SU-DHL-6 (cell line): Measurements from ENCODE around the gene CLUH.
"Not testable (repeated sequence)": the region's sequence is repeated elsewhere in the genome, so short reads cannot be mapped to it uniquely, and the experiment has no call there.

Source experiments
- H2AFZ ChIP-seq: fragments of 200-600 bp; sonication (generic); 2 replicates; pipeline ENCODE4 v1.6.1; 2014; ENCODE audit warnings: low read depth, mild to moderate bottlenecking, moderate library complexity, mixed read lengths, antibody characterized with exemption, low read length; ENCODE audit not compliant: severe bottlenecking
- H3F3A ChIP-seq: fragments of 200-600 bp; shearing (Covaris generic); 2 replicates; pipeline ENCODE4 v1.6.0; 2016; ENCODE audit warnings: antibody characterized with exemption, mild to moderate bottlenecking; ENCODE audit not compliant: insufficient read depth
- H3K27ac ChIP-seq: fragments of 200-600 bp; sonication (generic); 2 replicates; pipeline ENCODE4 v1.5.1; 2016; ENCODE audit warnings: low read depth, mild to moderate bottlenecking, low read length, moderate library complexity, mixed read lengths
- H3K27me3 ChIP-seq: fragments of 200-600 bp; sonication (generic), shearing (Covaris generic); 2 replicates; pipeline ENCODE4 v1.6.0; 2014; ENCODE audit warnings: mild to moderate bottlenecking, low read length
- H3K36me3 ChIP-seq: fragments of 200-600 bp; sonication (generic); 2 replicates; pipeline ENCODE4 v1.6.1; 2014; ENCODE audit warnings: mild to moderate bottlenecking, low read length, mixed read lengths
- H3K4me2 ChIP-seq: fragments of 300-600, 200-600 bp; shearing (Covaris generic), sonication (generic); 2 replicates; pipeline ENCODE4 v1.6.0; 2014; ENCODE audit warnings: low read length, low read depth, mild to moderate bottlenecking; ENCODE audit not compliant: poor library complexity, severe bottlenecking
- H3K4me3 ChIP-seq: fragments of 200-600 bp; sonication (generic); 2 replicates; pipeline ENCODE4 v1.5.1; 2014; ENCODE audit warnings: antibody characterized with exemption, low read length, mild to moderate bottlenecking, mixed read lengths; ENCODE audit not compliant: insufficient read depth, poor library complexity, severe bottlenecking
- H3K79me2 ChIP-seq: fragments of 200-600 bp; sonication (generic); 2 replicates; pipeline ENCODE4 v1.6.1; 2014; ENCODE audit warnings: mild to moderate bottlenecking, low read length, moderate library complexity; ENCODE audit not compliant: insufficient read depth
- H3K9ac ChIP-seq: fragments of 200-600 bp; sonication (generic); 2 replicates; pipeline ENCODE4 v1.7.0; 2014; ENCODE audit warnings: mild to moderate bottlenecking, low read length
- H3K9me2 ChIP-seq: fragments of 200-600 bp; sonication (generic); replicated peaks from 2 replicates; pipeline ENCODE4 v1.6.1; 2014; ENCODE audit warnings: low read length; ENCODE audit not compliant: insufficient read depth
- H3K9me3 ChIP-seq: fragments of 200-600 bp; sonication (generic); 2 replicates; pipeline ENCODE4 v1.6.1; 2014; ENCODE audit warnings: low read length, mixed read lengths; ENCODE audit not compliant: insufficient read depth
- H4K20me1 ChIP-seq: fragments of 200-600 bp; sonication (generic); 2 replicates; pipeline ENCODE4 v1.6.1; 2014; ENCODE audit warnings: low read depth, mild to moderate bottlenecking, antibody characterized with exemption, low read length, moderate library complexity, mixed read lengths
- EZH2phosphoT487 ChIP-seq: fragments of 200-600 bp; sonication (generic), shearing (Covaris generic); conservative IDR thresholded peaks from 2 replicates; pipeline ENCODE4 v1.6.1; 2018; ENCODE audit warnings: mild to moderate bottlenecking, antibody characterized with exemption, low read length, moderate library complexity, mixed read lengths
- TF ChIP-seq, protein P1 (sequence below): fragments of 200-600 bp; sonication (generic); IDR thresholded peaks from one replicate; pipeline ENCODE4 v1.5.1; 2017; ENCODE audit warnings: antibody characterized with exemption, mild to moderate bottlenecking, low read length, moderate library complexity; ENCODE audit not compliant: insufficient read depth, poor library complexity, severe bottlenecking

CLUH gene

DNA sequence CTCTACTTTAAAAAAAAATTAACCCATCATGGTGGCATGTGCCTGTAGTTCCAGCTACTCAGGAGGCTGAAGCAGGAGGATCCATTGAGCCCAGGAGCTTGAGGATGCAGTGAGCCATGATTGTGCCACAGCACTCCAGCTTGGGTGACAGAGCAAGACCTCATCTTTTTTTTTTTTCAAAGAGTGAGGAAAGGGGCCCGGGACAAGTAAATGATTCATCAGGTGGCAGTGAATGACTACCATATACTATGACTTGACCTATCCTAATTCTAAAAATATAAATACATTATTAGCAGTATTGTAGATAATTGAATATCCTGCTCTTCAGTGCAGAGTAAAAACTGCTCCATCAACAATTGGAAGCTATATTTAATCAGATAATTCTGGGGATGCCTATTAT, 55.3 kb downstream of the CLUH start:
- Histone ChIP-seq H3K9ac (no peak overlapping the region), H4K20me1 (peaks cover 13% of the 10 kb centered on the region), H3K4me2 (no peak overlapping the region), H3K9me2 (no peaks in the 10 kb centered on the region), H3K36me3 (peaks cover 12% of the 10 kb centered on the region; the same call in 1 of the 2 replicates), H3K27me3 (no peaks in the 10 kb centered on the region), H2AFZ (no peak overlapping the region), H3K79me2 (peaks cover 95% of the 10 kb centered on the region), H3K27ac (no peak overlapping the region), H3F3A (0 out of 2 replicates have a peak, but pooled peaks cover 5% of the 10 kb centered on the region), H3K4me3 (no peak overlapping the region), H3K9me3 (no peaks in the 10 kb centered on the region)
- TF ChIP-seq EZH2phosphoT487, result no peak
- TF ChIP-seq, protein P1, sequence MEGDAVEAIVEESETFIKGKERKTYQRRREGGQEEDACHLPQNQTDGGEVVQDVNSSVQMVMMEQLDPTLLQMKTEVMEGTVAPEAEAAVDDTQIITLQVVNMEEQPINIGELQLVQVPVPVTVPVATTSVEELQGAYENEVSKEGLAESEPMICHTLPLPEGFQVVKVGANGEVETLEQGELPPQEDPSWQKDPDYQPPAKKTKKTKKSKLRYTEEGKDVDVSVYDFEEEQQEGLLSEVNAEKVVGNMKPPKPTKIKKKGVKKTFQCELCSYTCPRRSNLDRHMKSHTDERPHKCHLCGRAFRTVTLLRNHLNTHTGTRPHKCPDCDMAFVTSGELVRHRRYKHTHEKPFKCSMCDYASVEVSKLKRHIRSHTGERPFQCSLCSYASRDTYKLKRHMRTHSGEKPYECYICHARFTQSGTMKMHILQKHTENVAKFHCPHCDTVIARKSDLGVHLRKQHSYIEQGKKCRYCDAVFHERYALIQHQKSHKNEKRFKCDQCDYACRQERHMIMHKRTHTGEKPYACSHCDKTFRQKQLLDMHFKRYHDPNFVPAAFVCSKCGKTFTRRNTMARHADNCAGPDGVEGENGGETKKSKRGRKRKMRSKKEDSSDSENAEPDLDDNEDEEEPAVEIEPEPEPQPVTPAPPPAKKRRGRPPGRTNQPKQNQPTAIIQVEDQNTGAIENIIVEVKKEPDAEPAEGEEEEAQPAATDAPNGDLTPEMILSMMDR, result no peak

DNA sequence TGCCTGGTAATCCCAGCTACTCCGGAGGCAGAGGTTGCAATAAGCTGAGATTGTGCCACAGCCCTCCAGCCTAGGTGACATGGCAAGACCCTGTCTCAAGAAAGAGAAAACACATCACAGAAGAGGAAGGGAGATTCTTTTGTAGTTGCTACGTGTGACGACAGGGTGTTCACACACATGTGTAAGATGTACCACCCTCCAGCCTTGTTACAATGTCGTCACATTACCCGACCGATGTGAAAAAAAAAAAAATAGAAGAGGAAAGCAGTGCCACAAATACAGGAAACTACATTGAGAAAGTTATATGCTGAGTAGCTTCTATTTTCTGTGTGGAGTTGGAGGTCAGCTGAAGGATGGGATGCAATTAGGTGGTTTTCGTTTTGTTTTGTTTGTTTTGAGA, 56.0 kb downstream of the CLUH start:
- H3K9me3 ChIP-seq, result no peaks in the 10 kb centered on the region
- no peak overlapping the region for H3K9ac ChIP-seq
- H3K4me2 ChIP-seq, result no peak overlapping the region
- no peaks in the 10 kb centered on the region for H3K27me3 ChIP-seq
- TF ChIP-seq, protein P1, result no peak
- TF ChIP-seq EZH2phosphoT487, result no peak
- H3K9me2 ChIP-seq, result no peaks in the 10 kb centered on the region
- H3K27ac ChIP-seq, result no peak overlapping the region
- no peak overlapping the region for H3K4me3 ChIP-seq
- peaks cover 17% of the 10 kb centered on the region; the same call in 1 of the 2 replicates for H3K36me3 ChIP-seq
- H4K20me1 ChIP-seq, result peaks cover 19% of the 10 kb centered on the region
- peaks cover 95% of the 10 kb centered on the region for H3K79me2 ChIP-seq
- H2AFZ ChIP-seq, result no peak overlapping the region
- 0 out of 2 replicates have a peak, but pooled peaks cover 5% of the 10 kb centered on the region for H3F3A ChIP-seq

DNA sequence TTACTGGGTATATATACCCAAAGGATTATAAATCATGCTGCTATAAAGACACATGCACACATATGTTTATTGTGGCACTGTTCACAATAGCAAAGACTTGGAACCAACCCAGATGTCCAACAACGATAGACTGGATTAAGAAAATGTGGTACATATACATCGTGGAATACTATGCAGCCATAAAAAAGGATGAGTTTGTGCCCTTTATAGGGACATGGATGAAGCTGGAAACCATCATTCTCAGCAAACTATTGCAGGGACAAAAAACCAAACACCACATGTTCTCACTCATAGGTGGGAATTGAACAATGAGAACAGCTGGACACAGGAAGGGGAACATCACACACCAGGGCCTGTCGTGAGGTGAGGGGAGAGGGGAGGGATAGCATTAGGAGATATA, 58.7 kb downstream of the CLUH start:
- Histone ChIP-seq H4K20me1 (peaks cover 14% of the 10 kb centered on the region), H3K79me2 (peaks cover 84% of the 10 kb centered on the region), H3K36me3 (peaks cover 18% of the 10 kb centered on the region; the same call in 1 of the 2 replicates), H3F3A (peaks cover 11% of the 10 kb centered on the region; the same call in 1 of the 2 replicates)
- not testable (repeated sequence) for H3K9me3 ChIP-seq, H3K4me2 ChIP-seq, H3K9ac ChIP-seq, H3K4me3 ChIP-seq, H2AFZ ChIP-seq, H3K27me3 ChIP-seq, H3K27ac ChIP-seq, H3K9me2 ChIP-seq

DNA sequence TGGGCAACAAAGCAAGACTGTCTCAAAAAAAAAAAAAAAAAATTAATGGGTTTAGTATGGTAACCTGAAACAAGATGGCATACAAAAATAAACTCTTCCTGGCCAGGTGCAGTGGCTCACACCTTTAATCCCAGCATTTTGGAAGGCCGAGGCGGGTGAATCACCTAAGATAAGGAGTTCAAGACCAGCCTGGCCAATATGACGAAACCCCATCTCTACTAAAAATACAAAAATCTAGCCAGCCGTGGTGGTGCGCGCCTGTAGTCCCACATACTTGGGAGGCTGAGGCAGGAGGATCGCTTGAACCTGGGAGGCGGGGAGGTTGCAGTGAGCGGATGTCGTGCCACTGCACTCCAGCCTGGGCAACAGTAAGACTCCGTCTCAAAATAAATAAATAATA, 62.4 kb downstream of the CLUH start:
- Histone ChIP-seq H3K27me3 (no peaks in the 10 kb centered on the region), H3K27ac (no peak overlapping the region), H3K9me3 (no peaks in the 10 kb centered on the region), H2AFZ (no peak overlapping the region), H3K4me3 (no peak overlapping the region), H3K79me2 (peaks cover 66% of the 10 kb centered on the region), H4K20me1 (peaks cover 9% of the 10 kb centered on the region; the same call in 1 of the 2 replicates), H3K9me2 (no peaks in the 10 kb centered on the region), H3F3A (peaks cover 9% of the 10 kb centered on the region; the same call in 1 of the 2 replicates), H3K4me2 (no peak overlapping the region), H3K9ac (no peak overlapping the region), H3K36me3 (peaks cover 24% of the 10 kb centered on the region; the same call in 1 of the 2 replicates)
- TF ChIP-seq, protein P1, result no peak
- no peak for TF ChIP-seq EZH2phosphoT487
